ENCODE results near the gene MRPL40. TPM values are rescaled to one million over a fixed set of nuclear protein-coding genes. Genes with fewer than 3 reads are reported as not detected.
A peak's percentile ranks its signal among the peaks of the same experiment; 100 is the strongest.

MRPL40 gene
- total and polyA plus RNA-seq, 8 donors, result 10.4 to 32.0 (median 14.8) TPM

DNA sequence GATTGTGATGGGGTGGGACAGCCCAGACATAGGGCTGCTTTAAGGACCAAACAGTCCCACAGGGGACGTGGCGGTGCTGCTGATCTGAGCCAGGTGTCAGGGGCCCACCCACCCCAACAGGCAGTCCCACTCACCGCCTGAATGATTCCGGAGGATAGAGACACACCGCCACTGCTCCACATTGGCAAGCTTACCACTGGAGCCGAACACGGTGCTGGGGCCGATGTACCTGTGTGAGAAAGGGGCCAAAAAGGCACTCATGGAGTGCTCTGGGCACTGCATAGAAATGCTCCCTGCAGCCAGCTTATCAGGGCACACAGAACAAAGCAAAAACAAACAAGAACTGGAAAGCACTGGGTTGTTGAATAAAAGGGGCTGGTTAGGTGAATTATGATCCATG, 26.7 kb upstream of the MRPL40 start:
- peaks cover 0 to 6% (median 0%) of the 10 kb centered on the region in 3 donors for H3K4me1 ChIP-seq
- no peak overlapping the region for H3K4me3 ChIP-seq
- ATAC-seq (peak in 3 of 4 donors; percentile 22 to 33 (median 30)), FAIRE-seq (no peak), DNase-seq (no peak)
- no peaks in the 10 kb centered on the region for H3K9me3 ChIP-seq
- peaks cover 0 to 6% (median 0%) of the 10 kb centered on the region in 3 donors for H3K36me3 ChIP-seq
- 69 to 71% methylated on average over 8 of the region's 8 CpGs for WGBS, 2 donors
- intact Hi-C loops (cut with DNase I), result no loop called here
- TF ChIP-seq, protein P1, sequence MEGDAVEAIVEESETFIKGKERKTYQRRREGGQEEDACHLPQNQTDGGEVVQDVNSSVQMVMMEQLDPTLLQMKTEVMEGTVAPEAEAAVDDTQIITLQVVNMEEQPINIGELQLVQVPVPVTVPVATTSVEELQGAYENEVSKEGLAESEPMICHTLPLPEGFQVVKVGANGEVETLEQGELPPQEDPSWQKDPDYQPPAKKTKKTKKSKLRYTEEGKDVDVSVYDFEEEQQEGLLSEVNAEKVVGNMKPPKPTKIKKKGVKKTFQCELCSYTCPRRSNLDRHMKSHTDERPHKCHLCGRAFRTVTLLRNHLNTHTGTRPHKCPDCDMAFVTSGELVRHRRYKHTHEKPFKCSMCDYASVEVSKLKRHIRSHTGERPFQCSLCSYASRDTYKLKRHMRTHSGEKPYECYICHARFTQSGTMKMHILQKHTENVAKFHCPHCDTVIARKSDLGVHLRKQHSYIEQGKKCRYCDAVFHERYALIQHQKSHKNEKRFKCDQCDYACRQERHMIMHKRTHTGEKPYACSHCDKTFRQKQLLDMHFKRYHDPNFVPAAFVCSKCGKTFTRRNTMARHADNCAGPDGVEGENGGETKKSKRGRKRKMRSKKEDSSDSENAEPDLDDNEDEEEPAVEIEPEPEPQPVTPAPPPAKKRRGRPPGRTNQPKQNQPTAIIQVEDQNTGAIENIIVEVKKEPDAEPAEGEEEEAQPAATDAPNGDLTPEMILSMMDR (IDR thresholded peaks at IDR 0.05), result no peak
- H3K27me3 ChIP-seq, result no peaks in the 10 kb centered on the region
- H3K27ac ChIP-seq, result no peak overlapping the region

DNA sequence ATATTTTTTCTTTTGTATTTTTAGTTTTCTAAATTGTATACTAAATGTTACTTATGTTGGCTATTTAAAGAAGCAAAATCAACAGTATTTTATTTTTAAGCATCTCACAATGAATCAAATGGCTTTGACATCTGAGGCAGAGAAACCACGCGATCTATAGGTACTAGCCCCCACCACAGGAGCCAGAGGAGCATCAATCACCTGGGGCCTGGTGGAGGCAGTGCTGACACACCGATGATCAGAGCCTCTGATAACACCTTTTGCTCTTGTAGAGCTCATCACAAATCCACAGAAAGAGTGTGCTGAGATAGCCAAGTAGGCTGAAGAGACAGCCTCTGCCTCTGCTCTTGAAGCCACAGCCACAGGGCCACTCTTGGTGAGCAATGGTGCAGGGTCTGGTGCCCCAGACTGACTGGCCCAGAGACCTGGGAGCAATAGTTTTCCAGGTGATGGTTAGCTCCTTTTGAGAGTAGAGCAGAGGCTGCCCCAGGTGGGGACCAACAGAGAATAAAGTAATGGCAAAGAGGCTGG, 26.0 kb upstream of the MRPL40 start:
- TF ChIP-seq, protein P1 (IDR thresholded peaks at IDR 0.05), result no peak
- intact Hi-C loops (cut with DNase I), result no loop called here
- H3K4me1 ChIP-seq, result peaks cover 0 to 6% (median 0%) of the 10 kb centered on the region in 3 donors
- H3K27ac ChIP-seq, result no peak overlapping the region
- H3K4me3 ChIP-seq, result no peak overlapping the region
- no peaks in the 10 kb centered on the region for H3K27me3 ChIP-seq
- H3K9me3 ChIP-seq, result no peaks in the 10 kb centered on the region
- ATAC-seq (no peak), FAIRE-seq (no peak), DNase-seq (no peak)
- WGBS, 2 donors, result 91 to 93% methylated on average over 3 of the region's 3 CpGs
- H3K36me3 ChIP-seq, result peaks cover 0 to 6% (median 0%) of the 10 kb centered on the region in 3 donors

DNA sequence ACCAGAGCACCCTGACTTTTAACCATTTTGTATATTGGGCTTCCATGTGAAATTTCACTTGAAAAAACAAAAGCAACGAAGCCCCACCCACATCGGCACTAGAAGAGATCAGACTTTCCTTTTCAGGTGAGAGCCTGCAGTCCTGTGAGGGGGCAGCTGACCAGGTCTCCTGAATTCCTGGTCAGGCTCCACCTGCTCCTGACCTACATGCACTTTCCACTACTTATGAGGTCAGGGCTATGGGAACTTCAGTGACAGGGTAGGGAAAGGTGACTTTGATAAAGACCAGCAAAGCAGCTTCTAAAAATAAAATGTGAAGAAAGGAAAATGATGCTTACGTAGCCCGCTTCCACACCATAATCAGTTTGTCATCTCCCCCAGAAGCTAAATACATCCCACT, 25.5 kb upstream of the MRPL40 start:
- Histone ChIP-seq H3K9me3 (no peaks in the 10 kb centered on the region), H3K4me1 (peaks cover 0 to 6% (median 0%) of the 10 kb centered on the region in 3 donors), H3K27me3 (no peaks in the 10 kb centered on the region), H3K4me3 (no peak overlapping the region), H3K36me3 (peaks cover 0 to 6% (median 0%) of the 10 kb centered on the region in 3 donors), H3K27ac (no peak overlapping the region)
- DNase-seq, result no peak
- no peak for ATAC-seq
- 93 to 95% methylated on average over 4 of the region's 4 CpGs for WGBS, 2 donors
- TF ChIP-seq, protein P1 (IDR thresholded peaks at IDR 0.05), result no peak
- no peak for FAIRE-seq
- intact Hi-C loops (cut with DNase I), result no loop called here

DNA sequence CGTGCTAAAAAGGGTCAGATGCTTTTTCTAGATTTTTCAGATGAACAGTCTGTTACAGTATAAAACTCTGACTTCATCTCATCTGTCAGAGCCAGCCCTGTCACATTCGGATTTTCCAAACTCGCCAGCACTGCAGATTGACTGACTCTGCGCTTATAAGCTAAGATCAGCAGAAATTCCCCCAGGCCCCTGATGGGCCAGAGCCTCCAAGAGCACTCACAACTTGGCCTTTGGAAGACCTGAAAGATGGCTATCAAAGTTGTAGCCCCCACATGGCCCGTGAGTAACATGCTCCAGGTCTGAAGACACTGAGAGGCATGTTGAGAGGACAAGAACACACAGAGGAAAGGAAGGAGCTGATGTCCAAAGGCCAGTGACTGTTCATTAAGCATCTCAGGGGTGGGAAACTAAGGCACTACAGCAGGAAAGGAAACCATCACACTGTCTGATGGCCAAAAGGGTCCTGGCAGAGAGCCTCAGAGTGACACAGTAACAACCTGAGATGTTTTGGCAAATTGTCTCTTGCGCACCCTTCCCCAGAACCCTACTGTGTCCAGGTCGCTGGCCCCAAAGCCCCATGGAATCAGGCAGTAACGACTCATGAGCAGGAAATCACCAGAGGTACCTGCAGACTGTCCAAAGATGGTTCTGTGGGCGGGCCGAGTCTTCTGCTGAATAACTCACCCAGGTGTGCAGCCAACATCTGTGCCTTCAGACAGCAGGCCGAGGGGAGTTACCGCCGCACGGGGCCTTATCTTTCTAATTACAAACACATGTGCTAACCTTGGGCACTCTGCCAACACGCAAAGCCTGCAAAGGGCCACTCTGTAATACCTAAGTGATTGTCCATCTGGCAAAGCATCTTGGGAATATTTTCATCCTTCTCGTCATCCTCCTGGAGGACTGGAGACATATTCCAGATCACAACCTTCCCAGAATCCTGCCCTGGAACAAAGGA, 24.4 kb upstream of the MRPL40 start:
- DNase-seq (peak; percentile 41 to 80 (median 58)), ATAC-seq (peak; percentile 32 to 69 (median 52)), FAIRE-seq (no peak)
- H3K4me3 ChIP-seq, result no peak overlapping the region
- TF ChIP-seq, protein P1 (IDR thresholded peaks at IDR 0.05), result no peak
- H3K4me1 ChIP-seq, result peaks cover 0 to 6% (median 0%) of the 10 kb centered on the region in 3 donors
- H3K27ac ChIP-seq, result no peak overlapping the region
- H3K27me3 ChIP-seq, result no peaks in the 10 kb centered on the region
- intact Hi-C loops (cut with DNase I), result no loop called here
- 53 to 55% methylated on average over 16 of the region's 16 CpGs for WGBS, 2 donors
- H3K36me3 ChIP-seq, result peaks cover 0 to 6% (median 0%) of the 10 kb centered on the region in 3 donors
- H3K9me3 ChIP-seq, result no peaks in the 10 kb centered on the region
